ENCODE data around the gene TIMP2. TPM values are rescaled to one million over a fixed set of nuclear protein-coding genes. Genes with fewer than 3 reads are reported as not detected.

The TIMP2 gene
- total RNA-seq, 4 donors from 2014 or later, result 139 to 161 (median 150) TPM

GRCh38 chr17:78836420-78837021, 88.7 kb downstream of the TIMP2 start:
- DNase-seq (ENCODE audit: low spot score) (no peak), ATAC-seq (ENCODE audit: low FRiP score) (no peak)
- no peak for TF ChIP-seq CTCF (IDR thresholded peaks at IDR 0.05)

- ATAC-seq (ENCODE audit: low FRiP score) (no peak), DNase-seq (ENCODE audit: low spot score) (no peak)
- no peak for TF ChIP-seq CTCF (IDR thresholded peaks at IDR 0.05)
Observed at GRCh38 chr17:78834571-78834970, 90.6 kb downstream of the TIMP2 start.

- no peak for DNase-seq (ENCODE audit: low spot score)
- TF ChIP-seq CTCF (IDR thresholded peaks at IDR 0.05), result no peak
- no peak for ATAC-seq (ENCODE audit: low FRiP score)
Observed at GRCh38 chr17:78832541-78832810, 92.7 kb downstream of the TIMP2 start.

GRCh38 chr17:78831688-78832540, 93.3 kb downstream of the TIMP2 start:
- DNase-seq (ENCODE audit: low spot score), result no peak
- no peak for ATAC-seq (ENCODE audit: low FRiP score)
- no peak for TF ChIP-seq CTCF (IDR thresholded peaks at IDR 0.05)

- no peak for DNase-seq (ENCODE audit: low spot score)
- no peak for ATAC-seq (ENCODE audit: low FRiP score)
- no peak for TF ChIP-seq CTCF (IDR thresholded peaks at IDR 0.05)
Observed at GRCh38 chr17:78829477-78829876, 95.7 kb downstream of the TIMP2 start.

- no peak for TF ChIP-seq CTCF (IDR thresholded peaks at IDR 0.05)
- ATAC-seq (ENCODE audit: low FRiP score) (no peak), DNase-seq (ENCODE audit: low spot score) (no peak)
Observed at GRCh38 chr17:78828470-78829185, 96.6 kb downstream of the TIMP2 start.
